HFFc6 (cell line): ENCODE measurements around the gene ZNF865. TPM values are rescaled to one million over a fixed set of nuclear protein-coding genes. Genes with fewer than 3 reads are reported as not detected.
A peak's percentile ranks its signal among the peaks of the same experiment; 100 is the strongest.
"Not testable (repeated sequence)": the region's sequence is repeated elsewhere in the genome, so short reads cannot be mapped to it uniquely, and the experiment has no call there.

Experiments
- DNase-seq: peaks from one replicate; pipeline ENCODE4 v3.0.0-alpha.2; 2018
- H3K27ac Mint-ChIP-seq: 2 replicates; pipeline ENCODE4 v1.8.0; 2020; ENCODE audit warnings: mild to moderate bottlenecking, mixed read lengths
- H3K27me3 Mint-ChIP-seq: 2 replicates; pipeline ENCODE4 v1.8.0; 2021; ENCODE audit warnings: mild to moderate bottlenecking, moderate library complexity, mixed read lengths; ENCODE audit not compliant: insufficient read depth
- H3K36me3 Mint-ChIP-seq: 2 replicates; pipeline ENCODE4 v1.8.0; 2021; ENCODE audit warnings: low read depth, mixed read lengths
- H3K4me1 Mint-ChIP-seq: 2 replicates; pipeline ENCODE4 v1.8.0; 2020; ENCODE audit warnings: low read depth, mixed read lengths
- H3K4me3 Mint-ChIP-seq: 2 replicates; pipeline ENCODE4 v1.8.0; 2020; ENCODE audit warnings: mild to moderate bottlenecking, moderate library complexity, mixed read lengths
- H3K9me3 Mint-ChIP-seq: 2 replicates; pipeline ENCODE4 v1.8.0; 2020; ENCODE audit warnings: mild to moderate bottlenecking, mixed read lengths
- long read RNA-seq: library from polyadenylated mRNA; unstranded; transcript quantifications from one replicate; pipeline ENCODE4 v2.0.0, GENCODE V29; 2019
- total RNA-seq, 6 experiments: library from RNA; stranded (reverse); fragmentation: NEBNext Ultra II Directional; extraction: Animal tissue kit (Norgen Biotek cat#: 25700); gene quantifications; 2 replicates in 1 of 6; 3 replicates in 5 of 6; pipeline ENCODE4 v1.2.3, GENCODE V29; 2021
- TF ChIP-seq, protein P1 (sequence below): fragments of 200-600 bp; sonication (generic); IDR thresholded peaks from 2 replicates; pipeline ENCODE4 v1.5.0; 2021; ENCODE audit warnings: antibody characterized with exemption, mild to moderate bottlenecking

The ZNF865 gene
- 10 to 100 TPM; 13.3 to 14.1 (median 13.8) TPM for total RNA-seq
- long read RNA-seq, partial matches to known transcripts, result 0 of 1 reads
- long read RNA-seq, other reads (novel, unspliced or antisense), result 1 of 1 reads

DNA sequence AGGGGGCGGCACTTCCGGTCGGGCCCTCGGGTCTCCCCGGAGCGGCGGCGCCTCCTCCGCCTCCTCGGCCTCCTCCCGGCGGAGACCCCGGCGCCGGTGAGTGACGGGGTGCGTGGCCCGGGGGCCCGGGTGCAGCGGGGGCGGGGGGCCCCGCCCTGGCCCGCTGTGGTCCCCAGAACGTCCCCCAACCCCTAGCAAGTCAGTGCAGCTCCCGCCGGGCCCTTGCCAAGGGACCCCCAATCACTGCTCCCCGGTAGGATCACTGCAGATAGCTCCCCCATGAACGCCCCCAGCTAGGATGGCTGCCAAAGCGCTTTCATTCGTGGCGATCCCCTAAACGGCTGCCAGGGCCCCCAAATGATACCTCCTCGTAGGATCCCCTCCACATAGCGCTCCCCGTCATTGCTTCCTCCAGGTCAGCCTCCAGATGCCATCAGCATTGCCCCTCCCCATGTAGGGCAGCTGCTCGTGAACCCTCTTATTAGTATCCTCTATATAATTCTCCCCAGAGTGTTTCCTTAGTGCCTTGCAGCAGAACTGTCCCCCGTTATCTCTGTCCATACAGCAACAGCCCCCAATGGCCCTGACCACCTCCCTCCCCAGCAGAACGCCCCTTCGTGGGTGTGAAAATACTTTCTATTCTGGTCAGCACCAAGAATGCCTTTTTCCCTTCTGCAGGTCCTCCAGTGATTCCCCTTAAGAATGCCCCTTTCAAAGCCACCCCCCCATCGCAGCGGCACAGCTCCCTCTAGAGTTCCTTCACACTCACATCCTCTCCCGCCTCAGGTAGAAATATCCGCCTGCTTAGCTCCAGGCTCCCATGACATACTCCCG is at the start of gene ZNF865:
Gene ZNF865 (plus strand): TSS at position 11 of the 834 bp plus-strand sequence. CDS start 7,972 bp downstream, outside the sequence.
- Mint-ChIP-seq H3K9me3 (peaks cover 7% of the 10 kb centered on the region), H3K4me3 (peak within 1 kb of the TSS; percentile 93), H3K4me1 (peaks cover 43% of the 10 kb centered on the region), H3K36me3 (peaks cover 43% of the 10 kb centered on the region), H3K27ac (peak within 1 kb of the TSS; percentile 97), H3K27me3 (peaks cover 1% of the 10 kb centered on the region)
- TF ChIP-seq, protein P1, sequence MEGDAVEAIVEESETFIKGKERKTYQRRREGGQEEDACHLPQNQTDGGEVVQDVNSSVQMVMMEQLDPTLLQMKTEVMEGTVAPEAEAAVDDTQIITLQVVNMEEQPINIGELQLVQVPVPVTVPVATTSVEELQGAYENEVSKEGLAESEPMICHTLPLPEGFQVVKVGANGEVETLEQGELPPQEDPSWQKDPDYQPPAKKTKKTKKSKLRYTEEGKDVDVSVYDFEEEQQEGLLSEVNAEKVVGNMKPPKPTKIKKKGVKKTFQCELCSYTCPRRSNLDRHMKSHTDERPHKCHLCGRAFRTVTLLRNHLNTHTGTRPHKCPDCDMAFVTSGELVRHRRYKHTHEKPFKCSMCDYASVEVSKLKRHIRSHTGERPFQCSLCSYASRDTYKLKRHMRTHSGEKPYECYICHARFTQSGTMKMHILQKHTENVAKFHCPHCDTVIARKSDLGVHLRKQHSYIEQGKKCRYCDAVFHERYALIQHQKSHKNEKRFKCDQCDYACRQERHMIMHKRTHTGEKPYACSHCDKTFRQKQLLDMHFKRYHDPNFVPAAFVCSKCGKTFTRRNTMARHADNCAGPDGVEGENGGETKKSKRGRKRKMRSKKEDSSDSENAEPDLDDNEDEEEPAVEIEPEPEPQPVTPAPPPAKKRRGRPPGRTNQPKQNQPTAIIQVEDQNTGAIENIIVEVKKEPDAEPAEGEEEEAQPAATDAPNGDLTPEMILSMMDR, result peak; percentile 80
- DNase-seq, result peak; percentile 75

DNA sequence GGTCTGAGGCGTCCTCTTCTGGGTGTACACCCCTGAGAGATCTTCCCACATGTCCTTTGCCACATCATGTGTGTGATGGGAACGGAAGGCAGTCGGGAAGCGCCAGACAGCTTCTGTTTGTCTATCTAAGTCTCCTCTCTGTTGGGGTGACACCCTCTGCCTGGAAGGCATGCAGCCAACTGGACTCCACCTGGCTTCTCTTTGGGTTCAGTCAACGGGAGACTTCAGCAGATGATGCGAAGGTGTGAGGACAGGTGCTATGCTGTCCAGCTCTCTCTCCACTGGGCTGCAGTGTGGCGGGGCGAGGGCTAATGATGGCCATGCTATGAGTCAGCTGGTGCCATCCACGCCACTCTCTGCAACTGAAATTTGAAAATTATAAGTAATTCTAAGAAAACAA is 45.8 kb upstream of the ZNF865 start:
- Mint-ChIP-seq H3K4me1 (no peaks in the 10 kb centered on the region), H3K4me3 (no peak overlapping the region)

DNA sequence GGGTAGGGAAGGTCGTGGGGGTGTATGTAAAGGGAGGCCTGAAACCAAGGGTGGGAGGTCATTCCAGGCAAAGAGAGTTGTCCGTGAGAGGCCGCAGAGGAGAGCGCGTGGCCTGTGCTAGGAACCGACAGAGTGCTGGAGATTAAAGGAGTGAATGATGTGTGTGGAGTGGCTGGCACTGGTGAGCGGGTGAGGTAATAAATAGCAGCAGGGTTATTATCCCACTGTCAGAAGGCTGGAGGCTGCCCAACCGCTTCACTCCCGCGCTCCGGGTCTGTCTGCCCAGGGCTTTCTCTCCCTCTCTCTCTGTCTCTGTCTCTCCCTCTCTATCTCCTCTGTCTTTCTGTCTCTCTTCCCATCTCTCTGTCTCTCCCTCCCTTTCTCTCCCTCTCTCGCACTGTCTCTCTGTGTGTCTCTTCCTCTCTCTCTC is 42.2 kb upstream of the ZNF865 start:
- no peak overlapping the region for H3K27ac Mint-ChIP-seq
- peaks cover 17% of the 10 kb centered on the region for H3K27me3 Mint-ChIP-seq
- H3K4me1 Mint-ChIP-seq, result no peaks in the 10 kb centered on the region
- H3K36me3 Mint-ChIP-seq, result no peaks in the 10 kb centered on the region
- H3K4me3 Mint-ChIP-seq, result no peak overlapping the region
- H3K9me3 Mint-ChIP-seq, result peaks cover 6% of the 10 kb centered on the region; the same call in 1 of the 2 replicates
- no peak for DNase-seq
- TF ChIP-seq, protein P1, result no peak

More for the DNA sequence above, 45.8 kb upstream of the ZNF865 start:
- no peaks in the 10 kb centered on the region for H3K36me3 Mint-ChIP-seq
- DNase-seq, result no peak
- peaks cover 6% of the 10 kb centered on the region; the same call in 1 of the 2 replicates for H3K9me3 Mint-ChIP-seq
- H3K27me3 Mint-ChIP-seq, result peaks cover 11% of the 10 kb centered on the region
- TF ChIP-seq, protein P1, result no peak
- H3K27ac Mint-ChIP-seq, result no peak overlapping the region

DNA sequence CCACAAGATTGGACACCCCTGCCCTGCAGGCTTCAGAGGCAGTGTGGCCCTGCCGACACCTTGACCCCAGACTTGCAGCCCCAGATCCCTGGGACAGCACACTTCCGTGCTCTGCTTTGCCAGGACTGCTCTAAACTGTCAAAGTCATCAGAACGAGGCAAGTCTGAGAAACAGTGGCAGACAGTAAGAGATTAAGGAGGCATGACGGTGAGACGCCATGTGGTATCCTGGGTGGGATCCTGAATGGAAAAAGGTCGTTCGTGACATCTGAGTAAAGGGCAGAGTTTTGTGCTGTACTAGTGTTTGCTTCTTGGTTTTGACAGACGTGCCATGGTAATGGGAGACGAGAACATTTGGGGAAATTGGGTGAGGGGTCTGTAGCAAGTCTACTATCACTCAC is 38.6 kb upstream of the ZNF865 start:
- no peak for DNase-seq
- Mint-ChIP-seq H3K27ac (no peak overlapping the region), H3K4me1 (no peaks in the 10 kb centered on the region), H3K9me3 (no peaks in the 10 kb centered on the region), H3K4me3 (no peak overlapping the region), H3K27me3 (peaks cover 11% of the 10 kb centered on the region), H3K36me3 (no peaks in the 10 kb centered on the region)
- TF ChIP-seq, protein P1, result no peak

DNA sequence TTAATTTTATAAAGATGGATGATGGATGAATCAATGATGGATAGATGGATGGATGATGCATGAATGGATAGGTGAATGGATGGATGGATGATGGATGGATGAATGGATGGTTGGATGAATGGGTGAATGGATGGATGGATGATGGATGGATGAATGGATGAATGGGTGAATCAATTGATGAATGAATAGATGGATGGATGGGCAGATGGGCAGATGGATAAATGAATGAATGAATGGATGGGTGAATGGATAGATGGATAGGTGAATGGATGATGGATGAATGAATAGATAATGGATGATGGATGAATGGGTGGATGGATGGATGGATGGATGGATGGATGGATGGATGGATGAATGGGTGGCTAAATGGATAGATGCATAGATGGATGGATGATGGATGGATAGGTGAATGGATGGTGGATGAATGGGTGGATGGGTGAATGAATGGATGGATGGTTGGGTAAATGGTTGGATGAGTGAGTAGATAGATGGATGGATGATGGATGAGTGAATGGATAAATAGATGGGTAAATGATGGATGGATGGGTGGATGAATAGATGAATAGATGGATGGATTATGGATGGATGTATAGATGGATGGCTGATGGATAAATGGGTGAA is 37.6 kb upstream of the ZNF865 start:
- TF ChIP-seq, protein P1, result no peak
- no peak for DNase-seq
- Mint-ChIP-seq H3K27ac (no peak overlapping the region), H3K27me3 (peaks cover 11% of the 10 kb centered on the region), H3K36me3 (no peaks in the 10 kb centered on the region), H3K9me3 (no peaks in the 10 kb centered on the region), H3K4me1 (no peaks in the 10 kb centered on the region), H3K4me3 (no peak overlapping the region)

DNA sequence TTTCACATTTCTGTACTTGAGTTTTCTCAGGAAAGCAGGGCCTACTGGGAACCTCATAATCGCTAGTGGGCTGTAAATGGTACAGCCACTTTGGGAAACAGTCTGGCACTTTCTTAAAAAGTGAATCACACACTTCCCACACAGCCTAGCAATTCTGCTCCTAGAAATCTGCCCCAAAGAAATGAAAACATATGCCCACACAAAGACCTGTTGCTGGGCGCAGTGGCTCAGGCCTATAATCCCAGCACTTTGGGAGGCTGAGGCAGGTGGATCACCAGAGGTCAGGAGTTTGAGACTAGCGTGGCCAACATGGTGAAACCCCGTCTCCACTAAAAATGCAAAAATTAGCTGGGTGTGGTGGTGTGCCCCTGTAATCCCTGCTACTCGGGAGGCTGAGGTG is 36.0 kb upstream of the ZNF865 start:
- not testable (repeated sequence) for H3K9me3 Mint-ChIP-seq, H3K27me3 Mint-ChIP-seq, H3K36me3 Mint-ChIP-seq, H3K4me3 Mint-ChIP-seq, H3K27ac Mint-ChIP-seq, H3K4me1 Mint-ChIP-seq, DNase-seq

DNA sequence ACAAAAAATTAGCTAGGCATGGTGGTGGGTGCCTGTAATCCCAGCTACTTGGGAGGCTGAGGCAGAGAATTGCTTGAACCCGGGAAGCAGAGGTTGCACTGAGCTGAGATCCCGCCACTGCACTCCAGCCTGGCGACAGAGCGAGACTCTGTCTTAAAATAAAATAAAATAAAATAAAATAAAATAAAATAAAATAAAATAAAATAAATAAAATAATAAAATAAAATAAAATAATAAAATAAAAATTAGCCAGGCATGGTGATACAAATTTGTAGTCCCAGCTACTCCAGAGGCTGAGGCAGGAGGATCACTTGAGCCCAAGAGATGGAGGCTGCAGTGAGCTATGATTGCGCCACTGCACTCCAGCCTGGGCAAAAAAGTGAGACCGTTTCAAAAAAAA is 31.5 kb upstream of the ZNF865 start:
- H3K4me1 Mint-ChIP-seq, H3K9me3 Mint-ChIP-seq, H3K27me3 Mint-ChIP-seq, H3K27ac Mint-ChIP-seq, H3K4me3 Mint-ChIP-seq, DNase-seq: not testable (repeated sequence)
- peaks cover 16% of the 10 kb centered on the region; the same call in 1 of the 2 replicates for H3K36me3 Mint-ChIP-seq
